Pancreas (tissue), 10 donors: ENCODE results near the gene RPRD1A. TPM values are rescaled to one million over a fixed set of nuclear protein-coding genes. Genes with fewer than 3 reads are reported as not detected.
"Not testable (repeated sequence)": the region's sequence is repeated elsewhere in the genome, so short reads cannot be mapped to it uniquely, and the experiment has no call there.

Experiments used
- ATAC-seq, 4 donors: fragments of 200-7000 bp; cut with Tn5 transposase; one replicate each; pipeline versions ENCODE4 v1.8.0 to v1.9.1; 2020; ENCODE audit warnings: mild to moderate bottlenecking in 4 of 4, moderate library complexity in 4 of 4
- DNase-seq, 6 donors: peaks; one replicate each; pipeline ENCODE4 v3.0.0-alpha.2; 2020
- FAIRE-seq: peaks from 2 replicates; lab custom pipeline; 2012; peaks lifted over from hg19 to GRCh38; lab: Jason Lieb, UNC
- H3K27ac ChIP-seq, 4 donors: fragments of 200-600 bp; sonication (generic); 1 replicate in 3 of 4; 2 replicates in 1 of 4; pipeline versions ENCODE4 v1.5.0 to v1.8.0; 2020
- H3K27me3 ChIP-seq, 4 donors: fragments of 200-600 bp; one replicate each; pipeline ENCODE4 v1.8.0; 2021
- H3K36me3 ChIP-seq, 3 donors: fragments of 200-600 bp; sonication (generic) in 1 of 3; one replicate each; pipeline versions ENCODE4 v1.5.0 to v1.8.0; 2020 to 2021
- H3K4me1 ChIP-seq, 3 donors: fragments of 200-600 bp; one replicate each; pipeline ENCODE4 v1.8.0; 2021
- H3K4me3 ChIP-seq, 4 donors: fragments of 200-600 bp; sonication (generic) in 2 of 4; one replicate each; pipeline versions ENCODE4 v1.5.0 to v1.8.0; 2020 to 2021
- H3K9me3 ChIP-seq, 4 donors: fragments of 200-600 bp; one replicate each; pipeline ENCODE4 v1.8.0; 2021
- WGBS, 2 donors: extraction: QIAGEN DNeasy Blood & Tissue Kit; methylation state at CpG; one replicate each; pipeline ENCODE4 v1.1.7; 2013; 5-methylcytosine and 5-hydroxymethylcytosine counted together
- intact Hi-C, 3 donors: fragments of 100-400 bp; cut with DNase I; formaldehyde crosslinking; loops; one replicate each; pipeline versions ENCODE4 v1.11.1 to v1.14.2; 2022
- polyA plus RNA-seq, 2 donors: library from polyadenylated mRNA; stranded (reverse); fragments of 200-250 nt; gene quantifications; one replicate each; pipeline ENCODE4 v1.2.3, GENCODE V29; 2013
- total RNA-seq, 6 donors: library from RNA; stranded (reverse); fragmentation: NEBNext Ultra II Directional in 4 of 6; extraction: Animal tissue kit (Norgen Biotek cat#: 25700) in 4 of 6; gene quantifications; one replicate each; pipeline versions ENCODE4 v1.2.1 to v1.2.4, GENCODE V29; 2021 to 2023
- TF ChIP-seq, protein P1 (sequence below), 4 donors: fragments of 200-600 bp; sonication (generic) in 3 of 4; IDR thresholded peaks; one replicate each; pipeline versions ENCODE4 v1.5.0 to v1.8.0; 2021; ENCODE audit warnings: antibody characterized with exemption in 4 of 4
- donor health status: healthy with polysubstance abuse.
- donor health status: DM: no; HTN: no; CAD: no; lungs with moderate emphysema.
- donor health status: DM: no; HTN: no; CAD: no.
- donor health status: control.
- donor health status: control.
- donor health status: Bipolar disorder and iron deficiency.
- donor health status: DM: yes; HTN: yes; CAD: no.
- donor health status: DM: no; HTN: no; CAD: no.
- donor health status: DM: no; HTN: no; CAD: no.
- donor health status: DM: yes; HTN: yes; CAD: no.

The RPRD1A gene
- total and polyA plus RNA-seq, 8 donors: 14.0 to 30.9 (median 21.9) TPM

DNA sequence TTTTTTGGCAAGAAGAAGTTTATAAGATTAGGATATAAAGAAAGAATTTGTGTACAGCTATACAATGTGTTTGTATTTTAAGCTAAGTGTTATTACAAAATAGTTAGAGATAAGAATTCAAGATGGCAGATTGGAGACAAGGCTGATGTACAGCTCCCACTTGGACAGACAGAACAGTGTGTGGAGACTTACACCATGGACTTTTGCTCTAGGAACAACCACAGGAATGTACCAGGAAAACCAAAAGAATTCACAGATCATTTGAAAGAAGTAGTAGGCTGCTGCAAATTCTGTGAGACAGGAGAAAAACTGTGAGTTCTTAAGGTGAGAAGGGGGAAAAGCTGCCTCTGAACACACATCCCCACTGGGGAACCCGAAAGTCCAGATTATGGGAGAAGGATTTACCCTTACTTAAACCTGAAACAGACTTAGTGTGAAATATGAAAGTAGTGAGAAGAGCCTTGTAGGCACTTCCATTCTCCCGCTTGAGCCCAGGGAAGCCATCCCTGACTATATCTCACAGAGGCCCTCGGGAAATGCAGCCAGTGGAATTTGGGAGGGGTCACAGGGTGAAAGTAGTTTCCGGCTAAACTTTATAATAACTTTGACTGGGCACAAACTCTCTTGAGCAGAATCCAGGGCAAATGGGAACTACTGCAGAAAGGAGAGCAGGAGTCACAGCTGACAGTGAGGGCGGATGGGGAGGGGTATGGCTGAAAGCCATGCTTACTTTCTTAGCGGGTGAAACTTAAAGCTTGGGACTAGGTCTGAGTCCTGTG lies 11.6 kb upstream of the RPRD1A start:
- Histone ChIP-seq H3K9me3 (peaks cover 0 to 4% (median 0%) of the 10 kb centered on the region in 4 donors), H3K36me3 (no peaks in the 10 kb centered on the region), H3K4me1 (no peaks in the 10 kb centered on the region), H3K4me3 (no peak overlapping the region), H3K27ac (no peak overlapping the region), H3K27me3 (no peaks in the 10 kb centered on the region)
- no peak for FAIRE-seq
- no peak for ATAC-seq
- intact Hi-C loops: no loop called here
- WGBS, 2 donors: 75 to 86% methylated on average over 6 of the region's 6 CpGs
- TF ChIP-seq, protein P1, sequence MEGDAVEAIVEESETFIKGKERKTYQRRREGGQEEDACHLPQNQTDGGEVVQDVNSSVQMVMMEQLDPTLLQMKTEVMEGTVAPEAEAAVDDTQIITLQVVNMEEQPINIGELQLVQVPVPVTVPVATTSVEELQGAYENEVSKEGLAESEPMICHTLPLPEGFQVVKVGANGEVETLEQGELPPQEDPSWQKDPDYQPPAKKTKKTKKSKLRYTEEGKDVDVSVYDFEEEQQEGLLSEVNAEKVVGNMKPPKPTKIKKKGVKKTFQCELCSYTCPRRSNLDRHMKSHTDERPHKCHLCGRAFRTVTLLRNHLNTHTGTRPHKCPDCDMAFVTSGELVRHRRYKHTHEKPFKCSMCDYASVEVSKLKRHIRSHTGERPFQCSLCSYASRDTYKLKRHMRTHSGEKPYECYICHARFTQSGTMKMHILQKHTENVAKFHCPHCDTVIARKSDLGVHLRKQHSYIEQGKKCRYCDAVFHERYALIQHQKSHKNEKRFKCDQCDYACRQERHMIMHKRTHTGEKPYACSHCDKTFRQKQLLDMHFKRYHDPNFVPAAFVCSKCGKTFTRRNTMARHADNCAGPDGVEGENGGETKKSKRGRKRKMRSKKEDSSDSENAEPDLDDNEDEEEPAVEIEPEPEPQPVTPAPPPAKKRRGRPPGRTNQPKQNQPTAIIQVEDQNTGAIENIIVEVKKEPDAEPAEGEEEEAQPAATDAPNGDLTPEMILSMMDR (IDR thresholded peaks at IDR 0.05): no peak
- DNase-seq: no peak

DNA sequence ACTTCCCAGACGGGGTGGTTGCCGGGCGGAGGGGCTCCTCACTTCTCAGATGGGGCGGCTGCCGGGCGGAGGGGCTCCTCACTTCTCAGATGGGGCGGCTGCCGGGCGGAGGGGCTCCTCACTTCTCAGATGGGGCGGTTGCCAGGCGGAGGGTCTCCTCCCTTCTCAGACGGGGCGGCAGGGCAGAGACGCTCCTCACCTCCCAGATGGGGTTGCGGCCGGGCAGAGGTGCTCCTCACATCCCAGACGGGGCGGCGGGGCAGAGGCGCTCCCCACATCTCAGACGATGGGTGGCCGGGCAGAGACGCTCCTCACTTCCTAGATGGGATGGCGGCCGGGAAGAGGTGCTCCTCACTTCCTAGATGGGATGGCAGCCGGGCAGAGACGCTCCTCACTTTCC lies 10.4 kb upstream of the RPRD1A start:
- H3K36me3 ChIP-seq, FAIRE-seq, ATAC-seq, DNase-seq, H3K9me3 ChIP-seq, H3K27me3 ChIP-seq, H3K4me1 ChIP-seq, H3K27ac ChIP-seq, H3K4me3 ChIP-seq, intact Hi-C loops: not testable (repeated sequence)
- 93 to 97% methylated on average over 6 to 25 of the region's 27 CpGs for WGBS, 2 donors

DNA sequence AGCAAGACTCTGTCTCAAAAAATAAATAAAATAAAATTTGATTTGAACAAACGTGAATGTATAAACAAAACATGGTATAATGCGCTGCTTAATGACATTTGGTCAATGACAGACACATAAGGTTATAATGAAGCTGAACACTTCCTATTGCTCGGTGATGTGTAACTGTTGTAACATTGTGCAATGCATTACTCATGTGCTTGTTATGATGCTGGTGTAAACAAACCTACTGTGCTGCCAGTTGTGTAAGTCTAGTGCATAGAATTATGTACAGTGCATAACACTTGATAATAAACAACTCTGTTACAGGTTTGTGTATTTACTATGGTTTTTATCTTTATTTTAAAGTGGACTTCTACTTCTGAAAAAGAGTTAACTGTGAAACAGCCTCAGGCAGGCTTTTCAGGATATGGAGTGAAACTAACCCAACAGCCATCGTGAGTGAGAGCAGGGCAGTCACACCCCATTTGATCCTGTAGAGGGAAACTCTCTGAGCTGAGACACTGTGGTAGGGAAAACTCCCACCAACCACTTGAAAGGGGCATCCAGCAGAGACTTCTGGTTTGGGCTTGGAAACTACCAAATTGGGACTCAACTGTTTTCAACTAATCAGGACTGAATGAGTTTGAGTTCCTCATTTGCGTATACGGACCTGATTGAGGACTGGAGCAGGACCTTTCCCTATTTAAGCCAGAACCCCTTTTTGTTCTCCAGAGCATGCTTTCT lies 8.7 kb upstream of the RPRD1A start:
- no peak overlapping the region for H3K4me3 ChIP-seq
- H3K27ac ChIP-seq: no peak overlapping the region
- WGBS, 2 donors: 63 to 75% methylated on average over 6 of the region's 6 CpGs
- no peaks in the 10 kb centered on the region for H3K27me3 ChIP-seq
- intact Hi-C loops: no loop called here
- TF ChIP-seq, protein P1 (IDR thresholded peaks at IDR 0.05): no peak
- FAIRE-seq (no peak), DNase-seq (no peak), ATAC-seq (no peak)
- H3K9me3 ChIP-seq: peaks cover 0 to under 1% (median 0%) of the 10 kb centered on the region in 4 donors
- no peaks in the 10 kb centered on the region for H3K36me3 ChIP-seq
- no peaks in the 10 kb centered on the region for H3K4me1 ChIP-seq

DNA sequence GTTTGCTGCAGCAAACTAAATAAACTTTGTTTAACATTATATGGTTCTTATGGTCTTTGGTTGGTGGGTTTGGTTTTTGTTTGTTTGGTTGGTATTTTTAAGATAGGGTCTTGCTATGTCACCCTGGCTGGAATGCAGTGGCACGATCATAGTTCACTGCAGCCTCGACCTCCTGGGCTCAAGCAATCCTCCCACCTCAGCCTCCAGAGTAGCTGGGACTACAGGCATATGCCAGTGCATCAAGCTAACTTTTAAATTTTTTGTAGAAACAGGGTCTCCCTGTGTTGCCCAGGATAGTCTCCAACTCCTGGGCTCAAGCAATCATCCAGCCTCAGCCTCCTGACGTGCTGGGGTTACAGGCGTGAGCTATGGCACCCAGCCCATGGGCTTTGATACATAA lies 7.1 kb upstream of the RPRD1A start:
- FAIRE-seq: no peak
- no peak overlapping the region for H3K27ac ChIP-seq
- 73 to 78% methylated on average over 4 of the region's 4 CpGs for WGBS, 2 donors
- H3K36me3 ChIP-seq: no peaks in the 10 kb centered on the region
- no peaks in the 10 kb centered on the region for H3K4me1 ChIP-seq
- TF ChIP-seq, protein P1 (IDR thresholded peaks at IDR 0.05): no peak
- no peaks in the 10 kb centered on the region for H3K9me3 ChIP-seq
- H3K4me3 ChIP-seq: no peak overlapping the region
- ATAC-seq: no peak
- intact Hi-C loops: no loop called here
- DNase-seq: no peak
- H3K27me3 ChIP-seq: peaks cover 0 to 3% (median 0%) of the 10 kb centered on the region in 4 donors

DNA sequence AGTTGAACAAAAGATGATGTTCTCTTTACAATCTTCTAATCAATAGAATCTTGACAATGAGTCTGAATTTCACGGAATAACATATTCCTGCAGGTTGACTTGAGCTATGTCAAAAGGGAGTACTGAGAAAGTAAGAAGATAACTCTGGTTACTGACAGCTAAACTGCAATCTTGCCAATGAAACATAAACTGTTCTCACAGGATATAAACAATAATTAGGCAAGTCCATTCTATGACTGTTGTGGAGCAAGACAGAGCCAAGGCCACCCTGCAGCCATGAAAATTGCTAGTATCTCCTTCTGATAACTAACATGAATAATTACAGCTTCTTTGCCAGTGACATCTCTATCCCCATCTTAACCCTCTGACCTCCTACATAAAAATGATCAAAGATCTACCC lies 6.3 kb upstream of the RPRD1A start:
- H3K27ac ChIP-seq: no peak overlapping the region
- ATAC-seq (no peak), FAIRE-seq (no peak), DNase-seq (no peak)
- intact Hi-C loops: no loop called here
- TF ChIP-seq, protein P1 (IDR thresholded peaks at IDR 0.05): no peak
- 48 to 53% methylated on average over 1 of the region's 1 CpG for WGBS, 2 donors
- no peaks in the 10 kb centered on the region for H3K9me3 ChIP-seq
- no peaks in the 10 kb centered on the region for H3K4me1 ChIP-seq
- no peaks in the 10 kb centered on the region for H3K36me3 ChIP-seq
- H3K4me3 ChIP-seq: no peak overlapping the region
- H3K27me3 ChIP-seq: peaks cover 0 to 3% (median 0%) of the 10 kb centered on the region in 4 donors

DNA sequence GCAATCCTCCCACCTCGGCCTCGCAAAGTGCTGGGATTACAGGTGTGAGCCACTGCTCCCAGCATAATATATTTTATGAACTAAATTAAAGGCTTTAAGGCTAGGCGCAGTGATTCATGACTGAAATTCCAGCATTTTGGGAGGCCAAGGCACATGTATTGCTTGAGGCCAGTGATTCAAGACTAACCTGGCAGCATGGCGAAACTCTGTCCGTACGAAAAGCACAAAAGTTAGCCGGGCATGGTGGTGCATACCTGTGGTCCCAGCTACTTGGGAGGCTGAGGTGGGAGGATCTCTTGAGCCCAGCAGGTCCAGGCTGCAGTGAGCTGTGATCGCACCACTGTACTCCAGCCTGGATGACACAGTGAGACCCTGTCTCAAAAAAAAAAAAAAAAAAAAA lies 5.0 kb upstream of the RPRD1A start:
- H3K36me3 ChIP-seq, FAIRE-seq, H3K27me3 ChIP-seq, ATAC-seq, H3K4me3 ChIP-seq, DNase-seq, H3K9me3 ChIP-seq, H3K27ac ChIP-seq, H3K4me1 ChIP-seq, intact Hi-C loops: not testable (repeated sequence)
- 88 to 94% methylated on average over 8 of the region's 8 CpGs for WGBS, 2 donors
